NCI-H2107 treated with DMSO at 0.1 percent for 48 hours (cell line): ENCODE measurements around the gene PRAMEF11.

ENCODE experiments used
- DNase-seq: peaks from one replicate; lab custom pipeline; 2025; ENCODE audit not compliant: unreplicated experiment; lab: John Stamatoyannopoulos, UW

The PRAMEF11 gene

GRCh38 chr1:12774801-12775345 is 56.3 kb downstream of the PRAMEF11 start:
- no peak for DNase-seq
